HG02973 (cell line): ENCODE data around the gene CDK8.
"Not testable (repeated sequence)": the region's sequence is repeated elsewhere in the genome, so short reads cannot be mapped to it uniquely, and the experiment has no call there.

Source experiments
- ATAC-seq: cut with Tn5 transposase; IDR thresholded peaks from one replicate; pipeline ENCODE4 v1.9.1; 2021; ENCODE audit warnings: moderate library complexity; ENCODE audit not compliant: unreplicated experiment

CDK8 gene

GRCh38 chr13:26252006-26252405, 1.9 kb upstream of the CDK8 start:
- ATAC-seq = not testable (repeated sequence)

- ATAC-seq = no peak
Measured at GRCh38 chr13:26253262-26253786, 605 bp upstream of the CDK8 start.

GRCh38 chr13:26254583-26255111, 718 bp downstream of the CDK8 start:
- ATAC-seq = peak; percentile 29

- no peak for ATAC-seq
Measured at GRCh38 chr13:26255115-26255514, 1.2 kb downstream of the CDK8 start.

- no peak for ATAC-seq
Measured at GRCh38 chr13:26255691-26256277, 1.9 kb downstream of the CDK8 start.

GRCh38 chr13:26257049-26257448, 3.1 kb downstream of the CDK8 start:
- ATAC-seq = no peak

GRCh38 chr13:26259634-26260033, 5.7 kb downstream of the CDK8 start:
- ATAC-seq = no peak

- no peak for ATAC-seq
Measured at GRCh38 chr13:26262156-26262555, 8.2 kb downstream of the CDK8 start.

GRCh38 chr13:26266311-26266710, 12.4 kb downstream of the CDK8 start:
- ATAC-seq = no peak

- ATAC-seq = no peak
Measured at GRCh38 chr13:26270707-26271106, 16.8 kb downstream of the CDK8 start.

GRCh38 chr13:26272621-26273020, 18.7 kb downstream of the CDK8 start:
- ATAC-seq = no peak

GRCh38 chr13:26280295-26280694, 26.4 kb downstream of the CDK8 start:
- no peak for ATAC-seq

- ATAC-seq = no peak
Measured at GRCh38 chr13:26280822-26281221, 26.9 kb downstream of the CDK8 start.

GRCh38 chr13:26285911-26286310, 32.0 kb downstream of the CDK8 start:
- ATAC-seq = not testable (repeated sequence)

GRCh38 chr13:26288838-26289237, 34.9 kb downstream of the CDK8 start:
- ATAC-seq = not testable (repeated sequence)

GRCh38 chr13:26295812-26296211, 41.9 kb downstream of the CDK8 start:
- no peak for ATAC-seq

- no peak for ATAC-seq
Measured at GRCh38 chr13:26299168-26299750, 45.3 kb downstream of the CDK8 start.

GRCh38 chr13:26300140-26300539, 46.2 kb downstream of the CDK8 start:
- no peak for ATAC-seq

- ATAC-seq = no peak
Measured at GRCh38 chr13:26305676-26306075, 51.7 kb downstream of the CDK8 start.

GRCh38 chr13:26307701-26308100, 53.8 kb downstream of the CDK8 start:
- ATAC-seq = no peak

GRCh38 chr13:26308250-26308649, 54.3 kb downstream of the CDK8 start:
- ATAC-seq = no peak

GRCh38 chr13:26308836-26309235, 54.9 kb downstream of the CDK8 start:
- ATAC-seq = no peak

- no peak for ATAC-seq
Measured at GRCh38 chr13:26310003-26310402, 56.1 kb downstream of the CDK8 start.
